PC-3 (cell line): ENCODE data around the gene RPL19.

Experiments used
- EZH2 ChIP-seq: fragments of 300-600 bp; sonication (generic); IDR thresholded peaks from one replicate; pipeline ENCODE4 v1.6.1; 2017; ENCODE audit warnings: antibody characterized with exemption, mild to moderate bottlenecking, low read length; ENCODE audit not compliant: unreplicated experiment
- EZH2phosphoT487 ChIP-seq: fragments of 300-600 bp; sonication (generic); IDR thresholded peaks from 2 replicates; pipeline ENCODE4 v1.6.1; 2018; ENCODE audit warnings: mild to moderate bottlenecking, antibody characterized with exemption, low read length, borderline replicate concordance
- TF ChIP-seq, protein P1 (sequence below): fragments of 300-600 bp; sonication (generic); conservative IDR thresholded peaks from 2 replicates; pipeline ENCODE4 v1.5.1; 2017; ENCODE audit warnings: antibody characterized with exemption, low read depth, mild to moderate bottlenecking, low read length

DNA sequence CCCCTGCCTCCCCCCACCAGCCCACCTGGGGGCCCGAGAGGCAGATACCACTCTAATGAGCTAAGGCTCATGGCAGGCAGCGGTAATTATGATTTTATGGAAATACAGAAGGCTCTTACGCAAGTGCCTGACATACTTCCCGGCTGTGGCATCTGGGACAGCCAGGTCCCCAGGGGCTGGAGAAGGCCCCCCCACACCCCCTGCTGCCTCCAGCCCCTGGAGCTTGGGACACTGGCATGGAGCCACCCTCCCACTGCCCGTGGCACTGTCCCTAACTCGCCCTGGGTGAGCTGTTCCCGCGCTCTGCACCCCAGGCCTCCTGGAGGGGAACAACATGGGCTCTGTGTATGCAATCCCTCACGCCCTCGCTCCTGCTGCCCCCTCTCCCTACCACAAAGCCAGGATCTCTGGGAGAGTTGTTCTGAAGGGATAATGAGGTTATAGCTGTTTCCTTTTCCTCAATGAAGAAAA, 31.0 kb downstream of the RPL19 start:
- TF ChIP-seq, protein P1, sequence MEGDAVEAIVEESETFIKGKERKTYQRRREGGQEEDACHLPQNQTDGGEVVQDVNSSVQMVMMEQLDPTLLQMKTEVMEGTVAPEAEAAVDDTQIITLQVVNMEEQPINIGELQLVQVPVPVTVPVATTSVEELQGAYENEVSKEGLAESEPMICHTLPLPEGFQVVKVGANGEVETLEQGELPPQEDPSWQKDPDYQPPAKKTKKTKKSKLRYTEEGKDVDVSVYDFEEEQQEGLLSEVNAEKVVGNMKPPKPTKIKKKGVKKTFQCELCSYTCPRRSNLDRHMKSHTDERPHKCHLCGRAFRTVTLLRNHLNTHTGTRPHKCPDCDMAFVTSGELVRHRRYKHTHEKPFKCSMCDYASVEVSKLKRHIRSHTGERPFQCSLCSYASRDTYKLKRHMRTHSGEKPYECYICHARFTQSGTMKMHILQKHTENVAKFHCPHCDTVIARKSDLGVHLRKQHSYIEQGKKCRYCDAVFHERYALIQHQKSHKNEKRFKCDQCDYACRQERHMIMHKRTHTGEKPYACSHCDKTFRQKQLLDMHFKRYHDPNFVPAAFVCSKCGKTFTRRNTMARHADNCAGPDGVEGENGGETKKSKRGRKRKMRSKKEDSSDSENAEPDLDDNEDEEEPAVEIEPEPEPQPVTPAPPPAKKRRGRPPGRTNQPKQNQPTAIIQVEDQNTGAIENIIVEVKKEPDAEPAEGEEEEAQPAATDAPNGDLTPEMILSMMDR: no peak
- TF ChIP-seq EZH2 (no peak), EZH2phosphoT487 (no peak)
